ENCODE measurements around the gene CAMTA1.

CAMTA1 gene

GRCh38 chr1:7560128-7560527 lies 774.9 kb downstream of the CAMTA1 start:
- no peak overlapping the region for H3K4me3 ChIP-seq (ENCODE audit: low read depth, low read length)
- TF ChIP-seq CTCF (IDR thresholded peaks at IDR 0.05; ENCODE audit: control insufficient read depth, extremely low read depth, insufficient read depth): no peak

GRCh38 chr1:7560601-7561181 lies 775.4 kb downstream of the CAMTA1 start:
- no peak for DNase-seq (ENCODE audit: low read depth)
- H3K4me3 ChIP-seq (ENCODE audit: low read depth, low read length): no peak overlapping the region
- no peak for TF ChIP-seq CTCF (IDR thresholded peaks at IDR 0.05; ENCODE audit: control insufficient read depth, extremely low read depth, insufficient read depth)

More at GRCh38 chr1:7560128-7560527, 774.9 kb downstream of the CAMTA1 start:
- DNase-seq (ENCODE audit: low read depth): no peak

GRCh38 chr1:7561331-7561921 lies 776.2 kb downstream of the CAMTA1 start:
- DNase-seq (ENCODE audit: low read depth): no peak
- TF ChIP-seq CTCF (IDR thresholded peaks at IDR 0.05; ENCODE audit: control insufficient read depth, extremely low read depth, insufficient read depth): 0 out of 2 replicates have a peak, but pooled peaks have one; percentile 17
- H3K4me3 ChIP-seq (ENCODE audit: low read depth, low read length): no peak overlapping the region

GRCh38 chr1:7561936-7562728 lies 776.9 kb downstream of the CAMTA1 start:
- H3K4me3 ChIP-seq (ENCODE audit: low read depth, low read length): no peak overlapping the region
- no peak for DNase-seq (ENCODE audit: low read depth)
- no peak for TF ChIP-seq CTCF (IDR thresholded peaks at IDR 0.05; ENCODE audit: control insufficient read depth, extremely low read depth, insufficient read depth)

- no peak overlapping the region for H3K4me3 ChIP-seq (ENCODE audit: low read depth, low read length)
- no peak for DNase-seq (ENCODE audit: low read depth)
- TF ChIP-seq CTCF (IDR thresholded peaks at IDR 0.05; ENCODE audit: control insufficient read depth, extremely low read depth, insufficient read depth): no peak
Observed at GRCh38 chr1:7562729-7563605, 777.7 kb downstream of the CAMTA1 start.

- no peak for TF ChIP-seq CTCF (IDR thresholded peaks at IDR 0.05; ENCODE audit: control insufficient read depth, extremely low read depth, insufficient read depth)
- no peak for DNase-seq (ENCODE audit: low read depth)
- no peak overlapping the region for H3K4me3 ChIP-seq (ENCODE audit: low read depth, low read length)
Observed at GRCh38 chr1:7564137-7564536, 778.9 kb downstream of the CAMTA1 start.
